Measurements from ENCODE around the gene CD300LD. TPM values are rescaled to one million over a fixed set of nuclear protein-coding genes. Genes with fewer than 3 reads are reported as not detected.

Gene CD300LD
- total and polyA plus RNA-seq, 2 experiments from 2014 or later, result not detected

- TF ChIP-seq REST (IDR thresholded peaks at IDR 0.05; ENCODE audit: unreplicated experiment) (no peak), EZH2 (IDR thresholded peaks at IDR 0.05; ENCODE audit: low read depth, unreplicated experiment) (no peak), STAT1 (IDR thresholded peaks at IDR 0.05; ENCODE audit: unreplicated experiment) (no peak), ZNF114 (CRISPR knock-in tag; IDR thresholded peaks at IDR 0.05) (no peak), CREB1 (CRISPR knock-in tag; IDR thresholded peaks at IDR 0.05; ENCODE audit: low read depth) (no peak)
These were observed 13.1 kb downstream of the CD300LD start (continued) for GRCh38 chr17:74578979-74579378.

GRCh38 chr17:74574489-74575142 lies 17.5 kb downstream of the CD300LD start:
- H3K36me3 ChIP-seq (ENCODE audit: insufficient read depth), result no peaks in the 10 kb centered on the region
- no peak overlapping the region for H2AFZ ChIP-seq
- H4K20me1 ChIP-seq (replicated peaks; ENCODE audit: insufficient read depth), result no peaks in the 10 kb centered on the region
- H3F3A ChIP-seq (replicated peaks; ENCODE audit: low read depth), result no peaks in the 10 kb centered on the region
- H3K27ac ChIP-seq (ENCODE audit: low read depth), result no peak overlapping the region
- H3K9me2 ChIP-seq (ENCODE audit: insufficient read depth), result no peaks in the 10 kb centered on the region
- DNase-seq (ENCODE audit: low spot score) (no peak), ATAC-seq (no peak)
- no peak overlapping the region for H3K4me3 Mint-ChIP-seq
- no peaks in the 10 kb centered on the region for H3K27me3 ChIP-seq (ENCODE audit: insufficient read depth)
- no peak overlapping the region for H3K4me2 ChIP-seq
- no peaks in the 10 kb centered on the region for H3K79me2 ChIP-seq (replicated peaks; ENCODE audit: insufficient read depth)
- H3K4me3 ChIP-seq, result no peak overlapping the region
- H3K27me3 Mint-ChIP-seq (ENCODE audit: insufficient read depth, low read depth, poor library complexity), result no peaks in the 10 kb centered on the region
- H3K27ac Mint-ChIP-seq, result no peak overlapping the region
- H3K36me3 Mint-ChIP-seq (ENCODE audit: low read depth), result no peaks in the 10 kb centered on the region; the same call in 2 of the 3 replicates
- no peaks in the 10 kb centered on the region; the same call in 2 of the 3 replicates for H3K9me3 Mint-ChIP-seq
- H3K4me1 ChIP-seq (ENCODE audit: insufficient read depth), result no peaks in the 10 kb centered on the region
- H3K4me1 Mint-ChIP-seq, result peaks cover 5% of the 10 kb centered on the region; the same call in 1 of the 3 replicates
- TF ChIP-seq STAT1 (IDR thresholded peaks at IDR 0.05; ENCODE audit: unreplicated experiment) (no peak), REST (IDR thresholded peaks at IDR 0.05; ENCODE audit: unreplicated experiment) (no peak), ZNF114 (CRISPR knock-in tag; IDR thresholded peaks at IDR 0.05) (no peak), EZH2 (IDR thresholded peaks at IDR 0.05; ENCODE audit: low read depth, unreplicated experiment) (no peak), ZNF331 (CRISPR knock-in tag; IDR thresholded peaks at IDR 0.05; ENCODE audit: low read depth) (no peak), EZH2phosphoT487 (IDR thresholded peaks at IDR 0.05; ENCODE audit: unreplicated experiment) (no peak), NANOG (IDR thresholded peaks at IDR 0.05; ENCODE audit: borderline replicate concordance) (no peak), POLR2AphosphoS5 (IDR thresholded peaks at IDR 0.05; ENCODE audit: low read depth) (no peak), CREB1 (CRISPR knock-in tag; IDR thresholded peaks at IDR 0.05; ENCODE audit: low read depth) (no peak), ZNF462 (CRISPR knock-in tag; IDR thresholded peaks at IDR 0.05) (no peak), JUNB (IDR thresholded peaks at IDR 0.05; ENCODE audit: unreplicated experiment) (no peak)

Data from GM23338 (cell line).